ENCODE results near the gene ARHGAP4. TPM values are rescaled to one million over a fixed set of nuclear protein-coding genes. Genes with fewer than 3 reads are reported as not detected.

ARHGAP4 gene
- total and polyA plus RNA-seq, 11 donors: 6.8 to 55.8 (median 12.9) TPM

DNA sequence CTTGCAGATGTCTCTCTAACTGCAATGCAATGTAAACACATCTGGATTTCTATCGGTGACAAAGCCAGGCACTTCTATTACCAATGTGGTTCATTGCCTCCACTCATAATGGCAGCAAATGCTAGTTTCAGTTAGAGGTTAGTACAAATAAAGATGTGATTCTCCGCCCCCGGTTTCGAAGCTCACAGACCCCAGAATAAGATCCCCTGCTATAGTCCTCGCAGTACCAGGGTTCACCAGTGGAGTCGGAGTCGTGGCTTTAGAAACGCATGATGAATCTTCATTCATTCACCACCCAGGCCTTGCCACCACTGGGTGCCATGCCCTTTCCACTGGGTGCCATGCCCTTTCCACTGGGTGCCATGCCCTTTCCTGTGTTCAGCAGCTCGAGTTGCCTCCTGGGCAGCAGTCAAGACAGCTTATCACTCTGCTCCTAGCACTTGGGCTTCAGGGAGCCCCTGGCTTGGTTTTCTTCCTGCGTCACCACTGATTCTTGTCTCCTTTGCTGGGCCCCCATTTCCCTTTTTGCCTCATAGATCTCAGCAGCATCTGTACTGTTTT is 12.2 kb upstream of the ARHGAP4 start:
- Histone ChIP-seq H3K27ac (no peak overlapping the region), H3K4me1 (peaks cover 0 to 20% (median 5%) of the 10 kb centered on the region in 12 donors), H3K4me3 (no peak overlapping the region), H3K36me3 (peaks cover 0 to 2% (median 0%) of the 10 kb centered on the region in 9 donors), H3K27me3 (peaks cover 0 to 18% (median 0%) of the 10 kb centered on the region in 9 donors), H3K9me3 (no peaks in the 10 kb centered on the region)
- no peak for TF ChIP-seq POLR2A (IDR thresholded peaks at IDR 0.05)
- TF ChIP-seq, protein P1, sequence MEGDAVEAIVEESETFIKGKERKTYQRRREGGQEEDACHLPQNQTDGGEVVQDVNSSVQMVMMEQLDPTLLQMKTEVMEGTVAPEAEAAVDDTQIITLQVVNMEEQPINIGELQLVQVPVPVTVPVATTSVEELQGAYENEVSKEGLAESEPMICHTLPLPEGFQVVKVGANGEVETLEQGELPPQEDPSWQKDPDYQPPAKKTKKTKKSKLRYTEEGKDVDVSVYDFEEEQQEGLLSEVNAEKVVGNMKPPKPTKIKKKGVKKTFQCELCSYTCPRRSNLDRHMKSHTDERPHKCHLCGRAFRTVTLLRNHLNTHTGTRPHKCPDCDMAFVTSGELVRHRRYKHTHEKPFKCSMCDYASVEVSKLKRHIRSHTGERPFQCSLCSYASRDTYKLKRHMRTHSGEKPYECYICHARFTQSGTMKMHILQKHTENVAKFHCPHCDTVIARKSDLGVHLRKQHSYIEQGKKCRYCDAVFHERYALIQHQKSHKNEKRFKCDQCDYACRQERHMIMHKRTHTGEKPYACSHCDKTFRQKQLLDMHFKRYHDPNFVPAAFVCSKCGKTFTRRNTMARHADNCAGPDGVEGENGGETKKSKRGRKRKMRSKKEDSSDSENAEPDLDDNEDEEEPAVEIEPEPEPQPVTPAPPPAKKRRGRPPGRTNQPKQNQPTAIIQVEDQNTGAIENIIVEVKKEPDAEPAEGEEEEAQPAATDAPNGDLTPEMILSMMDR (IDR thresholded peaks at IDR 0.05): no peak
- 83 to 90% (median 84%) methylated on average over 10 of the region's 10 CpGs for WGBS, 4 donors
- intact Hi-C loops (cut with DNase I): no loop called here
- no peak for DNase-seq
- no peak for ATAC-seq

GRCh38 chrX:153937056-153937455 is 11.0 kb upstream of the ARHGAP4 start:
- peaks cover 0 to 13% (median 0%) of the 10 kb centered on the region in 9 donors for H3K27me3 ChIP-seq
- DNase-seq (no peak), ATAC-seq (no peak)
- H3K4me3 ChIP-seq: no peak overlapping the region
- H3K9me3 ChIP-seq: no peaks in the 10 kb centered on the region
- H3K27ac ChIP-seq: no peak overlapping the region
- peaks cover 0 to 13% (median 4%) of the 10 kb centered on the region in 9 donors for H3K36me3 ChIP-seq
- TF ChIP-seq, protein P1 (IDR thresholded peaks at IDR 0.05): no peak
- intact Hi-C loops (cut with DNase I): no loop called here
- 81 to 95% (median 91%) methylated on average over 3 of the region's 3 CpGs for WGBS, 4 donors
- peaks cover 0 to 23% (median 5%) of the 10 kb centered on the region in 12 donors for H3K4me1 ChIP-seq

DNA sequence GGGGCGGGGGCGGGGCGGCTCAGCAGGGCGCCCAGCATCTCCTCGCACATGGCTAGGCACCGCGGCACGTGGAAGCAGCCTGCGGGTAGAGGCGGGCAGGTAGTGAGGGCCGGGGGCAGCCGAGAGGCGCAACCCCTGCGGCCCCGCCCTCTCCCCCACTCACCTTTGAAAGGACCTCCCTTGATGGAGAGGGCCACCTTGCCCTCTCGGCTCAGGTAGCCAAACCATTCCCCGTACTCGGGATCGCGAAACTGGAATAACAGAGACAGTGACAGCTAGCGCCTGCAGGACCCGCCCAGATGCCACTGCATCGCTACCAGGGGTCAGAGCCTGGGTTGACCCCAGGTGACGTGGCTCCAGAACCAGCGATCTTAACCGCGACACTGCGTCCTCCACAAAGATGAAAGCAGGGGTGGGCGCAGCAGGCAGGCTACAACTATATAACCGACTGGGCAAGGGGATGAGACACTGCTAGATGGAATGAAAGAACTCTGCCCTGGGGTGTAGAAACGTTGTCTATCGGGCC is 9.3 kb upstream of the ARHGAP4 start:
- H3K9me3 ChIP-seq: no peaks in the 10 kb centered on the region
- peaks cover 0 to 30% (median 16%) of the 10 kb centered on the region in 9 donors for H3K36me3 ChIP-seq
- intact Hi-C loops (cut with DNase I): no loop called here
- DNase-seq (no peak), ATAC-seq (peak in 1 of 4 donors; percentile 1)
- no peak for TF ChIP-seq POLR2A (IDR thresholded peaks at IDR 0.05)
- TF ChIP-seq, protein P1 (IDR thresholded peaks at IDR 0.05): no peak
- peaks cover 0 to 6% (median 0%) of the 10 kb centered on the region in 9 donors for H3K27me3 ChIP-seq
- peak overlapping the region in 7 of 12 donors; percentile 29 to 77 (median 54) for H3K27ac ChIP-seq
- H3K4me3 ChIP-seq: peak overlapping the region in 11 of 12 donors; percentile 23 to 97 (median 72)
- peaks cover 0 to 23% (median 5%) of the 10 kb centered on the region in 12 donors for H3K4me1 ChIP-seq
- 14 to 58% (median 35%) methylated on average over 16 to 32 of the region's 32 CpGs for WGBS, 4 donors

DNA sequence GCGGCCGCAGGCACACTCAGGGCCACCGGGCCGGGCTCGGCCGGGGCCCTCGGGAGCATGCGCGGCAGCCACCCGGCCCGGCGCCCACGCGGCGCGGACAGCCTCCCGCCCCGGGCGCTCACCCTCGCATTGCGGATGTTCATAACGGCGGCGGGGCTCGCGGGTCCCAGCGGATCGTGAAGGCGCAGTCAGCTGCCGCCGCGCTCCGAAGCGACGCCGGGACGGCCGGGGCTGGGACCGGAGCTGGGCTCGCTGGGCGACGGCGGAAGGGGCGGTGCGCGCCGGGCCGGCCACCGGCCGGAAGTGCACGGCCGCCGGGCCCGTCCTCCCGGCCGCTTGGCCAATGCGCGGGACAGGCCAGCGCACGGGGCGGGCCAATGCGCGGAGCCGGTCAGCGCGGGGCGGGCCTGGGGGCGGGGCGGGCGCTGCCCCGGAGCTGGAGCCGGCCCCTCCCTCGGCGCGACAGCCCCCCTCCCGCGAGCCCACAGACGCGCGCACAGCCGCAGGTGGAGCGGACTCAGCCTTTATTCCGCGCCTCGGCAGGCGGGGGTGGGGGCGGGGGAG is 8.8 kb upstream of the ARHGAP4 start, which contains the start of gene NAA10:
TSS of gene NAA10 (minus strand) at position 276 of the 564 bp plus-strand sequence. CDS start at position 143, 133 bp downstream.
- ATAC-seq: peak; percentile 92 to 98 (median 96)
- intact Hi-C loops (cut with DNase I): no loop called here
- Histone ChIP-seq H3K36me3 (peaks cover 0 to 34% (median 19%) of the 10 kb centered on the region in 9 donors), H3K4me3 (peak within 1 kb of the TSS; percentile 43 to 97 (median 74)), H3K9me3 (no peaks in the 10 kb centered on the region), H3K4me1 (peaks cover 0 to 23% (median 5%) of the 10 kb centered on the region in 12 donors), H3K27ac (peak within 1 kb of the TSS in 11 of 12 donors; percentile 61 to 82 (median 72)), H3K27me3 (peaks cover 0 to under 1% (median 0%) of the 10 kb centered on the region in 9 donors)
- WGBS, 4 donors: 0 to 27% (median 5%) methylated on average over 2 to 82 of the region's 87 CpGs
- peak; percentile 74 to 85 (median 80) for DNase-seq
- TF ChIP-seq, protein P1 (IDR thresholded peaks at IDR 0.05): no peak
- peak in 1 of 2 donors; percentile 55 for TF ChIP-seq POLR2A (IDR thresholded peaks at IDR 0.05)

All from heart left ventricle (tissue), 16 donors.